IPS-20b (cell line): Measurements from ENCODE around the gene EFCAB5.
"Not testable (repeated sequence)": the region's sequence is repeated elsewhere in the genome, so short reads cannot be mapped to it uniquely, and the experiment has no call there.

Experiments
- H3K27ac ChIP-seq: one replicate; pipeline ENCODE4 v1.5.1; 2013; ENCODE audit warnings: low read length
- H3K27me3 ChIP-seq: 2 replicates; pipeline ENCODE4 v1.6.1; 2013; ENCODE audit warnings: mild to moderate bottlenecking, low read length, inconsistent platforms; ENCODE audit not compliant: insufficient read depth
- H3K36me3 ChIP-seq: 2 replicates; pipeline ENCODE4 v1.6.1; 2013; ENCODE audit warnings: low read depth, mild to moderate bottlenecking, inconsistent platforms, low read length, moderate library complexity; ENCODE audit not compliant: insufficient read depth
- H3K4me1 ChIP-seq: 2 replicates; pipeline ENCODE4 v1.6.1; 2013; ENCODE audit warnings: mild to moderate bottlenecking, control low read depth, inconsistent platforms, low read length, moderate library complexity; ENCODE audit not compliant: insufficient read depth
- H3K4me3 ChIP-seq: 2 replicates; pipeline ENCODE4 v1.5.1; 2013; ENCODE audit warnings: mild to moderate bottlenecking, low read length, inconsistent platforms
- H3K9ac ChIP-seq: 2 replicates; pipeline ENCODE4 v1.6.1; 2013; ENCODE audit warnings: low read depth, mild to moderate bottlenecking, inconsistent platforms, low read length, moderate library complexity
- H3K9me3 ChIP-seq: 2 replicates; pipeline ENCODE4 v1.6.1; 2013; ENCODE audit warnings: mild to moderate bottlenecking, low read depth, low read length, inconsistent platforms; ENCODE audit not compliant: insufficient read depth

The EFCAB5 gene

DNA sequence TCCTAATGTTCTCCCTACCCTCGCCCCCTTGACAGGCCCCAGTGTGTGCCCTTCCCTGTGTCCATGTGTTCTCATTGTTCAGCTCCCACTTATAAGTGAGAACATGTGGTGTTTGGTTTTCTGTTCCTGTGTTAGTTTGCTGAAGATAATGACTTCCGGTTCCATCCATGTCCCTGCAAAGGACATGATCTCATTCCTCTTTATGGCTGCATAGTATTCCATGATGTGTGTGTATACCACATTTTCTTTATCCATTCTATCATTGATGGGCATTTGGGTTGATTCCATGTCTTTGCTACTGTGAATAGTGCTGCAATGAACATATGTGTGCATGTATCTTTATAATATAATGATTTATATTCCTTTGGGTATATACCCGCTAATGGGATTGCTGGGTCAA lies 146.0 kb downstream of the EFCAB5 start:
- H3K4me3 ChIP-seq, H3K9me3 ChIP-seq, H3K36me3 ChIP-seq, H3K4me1 ChIP-seq, H3K9ac ChIP-seq, H3K27me3 ChIP-seq, H3K27ac ChIP-seq: not testable (repeated sequence)

GRCh38 chr17:30091121-30091670 lies 149.8 kb downstream of the EFCAB5 start:
- Histone ChIP-seq H3K4me1 (no peaks in the 10 kb centered on the region), H3K27me3 (no peaks in the 10 kb centered on the region), H3K4me3 (no peak overlapping the region), H3K9me3 (no peaks in the 10 kb centered on the region), H3K9ac (no peak overlapping the region), H3K36me3 (no peaks in the 10 kb centered on the region), H3K27ac (no peak overlapping the region)

DNA sequence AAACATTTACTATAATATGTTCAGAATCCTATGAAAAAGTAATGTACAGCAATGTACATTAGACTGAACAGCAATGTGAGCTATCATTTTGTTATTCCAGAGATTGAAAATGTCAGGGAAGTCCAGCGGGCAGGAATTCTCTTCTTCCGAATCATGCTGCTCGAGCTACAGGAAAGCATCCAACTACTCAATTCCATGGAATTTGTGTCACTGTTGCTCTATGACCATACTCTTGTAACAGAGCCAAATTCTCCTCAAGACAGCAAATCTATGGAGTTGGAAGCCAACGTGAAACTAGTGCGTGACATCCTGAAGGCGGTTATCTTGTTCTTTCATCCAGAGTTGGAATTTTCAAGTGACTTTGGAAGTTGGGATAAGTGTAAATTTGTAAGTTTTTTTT lies 150.3 kb downstream of the EFCAB5 start:
- Histone ChIP-seq H3K9me3 (no peaks in the 10 kb centered on the region), H3K9ac (no peak overlapping the region), H3K4me1 (no peaks in the 10 kb centered on the region), H3K27me3 (no peaks in the 10 kb centered on the region), H3K4me3 (no peak overlapping the region), H3K36me3 (no peaks in the 10 kb centered on the region), H3K27ac (no peak overlapping the region)

DNA sequence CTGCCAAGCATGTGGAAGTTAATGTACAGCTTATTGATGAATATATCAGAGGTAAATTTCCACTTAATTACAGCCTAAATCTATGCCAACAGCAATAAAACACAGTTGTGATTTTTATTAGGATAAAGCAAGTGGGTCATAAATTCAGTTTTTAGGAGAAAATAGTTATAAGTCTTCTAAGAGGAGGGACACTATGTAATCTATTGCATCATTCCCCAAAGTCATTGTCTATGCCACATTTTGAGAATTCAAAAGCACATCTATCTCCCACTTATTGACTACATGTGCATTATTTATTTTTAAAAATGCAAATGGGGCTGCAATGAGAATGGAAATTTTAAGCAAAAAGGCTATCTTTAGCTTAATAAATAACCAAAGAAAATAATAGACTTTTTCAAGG lies 151.5 kb downstream of the EFCAB5 start:
- no peaks in the 10 kb centered on the region for H3K27me3 ChIP-seq
- no peaks in the 10 kb centered on the region for H3K36me3 ChIP-seq
- no peak overlapping the region for H3K27ac ChIP-seq
- no peak overlapping the region for H3K9ac ChIP-seq
- H3K4me3 ChIP-seq, result no peak overlapping the region
- no peaks in the 10 kb centered on the region for H3K9me3 ChIP-seq
- H3K4me1 ChIP-seq, result no peaks in the 10 kb centered on the region

GRCh38 chr17:30093463-30094147 lies 152.2 kb downstream of the EFCAB5 start:
- Histone ChIP-seq H3K9ac (no peak overlapping the region), H3K36me3 (no peaks in the 10 kb centered on the region), H3K27ac (no peak overlapping the region), H3K9me3 (no peaks in the 10 kb centered on the region), H3K4me1 (no peaks in the 10 kb centered on the region), H3K4me3 (no peak overlapping the region), H3K27me3 (no peaks in the 10 kb centered on the region)

DNA sequence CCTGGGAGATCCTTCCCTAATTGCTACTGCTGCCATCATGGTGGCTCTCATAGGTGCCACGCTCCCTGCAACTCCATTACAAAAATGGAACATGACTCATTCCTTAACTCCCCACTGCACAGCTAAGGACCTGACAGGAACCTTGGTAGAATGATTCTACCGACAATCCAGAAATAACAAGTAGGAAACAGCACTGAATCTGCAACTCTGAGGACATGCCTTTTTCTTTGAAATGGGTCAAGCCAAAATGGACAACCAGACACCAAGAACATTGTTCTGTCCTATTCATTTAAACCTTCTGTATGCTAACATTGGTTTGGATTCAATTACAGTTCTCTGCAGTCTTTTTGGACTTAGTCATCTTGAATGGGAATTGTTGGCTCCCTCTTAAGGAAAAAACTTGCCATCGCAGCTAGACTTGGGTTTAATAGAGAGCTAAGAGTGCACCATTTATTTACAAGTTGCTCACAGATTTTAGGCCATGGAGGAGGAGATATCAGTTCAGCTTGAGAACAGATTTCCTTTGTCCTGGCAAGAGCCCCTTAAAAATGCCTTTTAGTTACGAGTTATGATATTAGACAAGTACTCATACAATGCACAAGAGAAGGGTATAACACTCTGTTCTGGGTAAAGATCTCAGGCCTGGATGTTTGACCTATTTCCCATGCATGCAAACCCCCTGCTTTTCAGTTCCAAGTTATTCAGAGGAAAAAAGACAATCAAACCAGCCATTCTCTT lies 154.2 kb downstream of the EFCAB5 start:
- Histone ChIP-seq H3K9ac (no peak overlapping the region), H3K4me3 (no peak overlapping the region), H3K27me3 (no peaks in the 10 kb centered on the region), H3K36me3 (no peaks in the 10 kb centered on the region), H3K9me3 (no peaks in the 10 kb centered on the region), H3K27ac (no peak overlapping the region), H3K4me1 (no peaks in the 10 kb centered on the region)

DNA sequence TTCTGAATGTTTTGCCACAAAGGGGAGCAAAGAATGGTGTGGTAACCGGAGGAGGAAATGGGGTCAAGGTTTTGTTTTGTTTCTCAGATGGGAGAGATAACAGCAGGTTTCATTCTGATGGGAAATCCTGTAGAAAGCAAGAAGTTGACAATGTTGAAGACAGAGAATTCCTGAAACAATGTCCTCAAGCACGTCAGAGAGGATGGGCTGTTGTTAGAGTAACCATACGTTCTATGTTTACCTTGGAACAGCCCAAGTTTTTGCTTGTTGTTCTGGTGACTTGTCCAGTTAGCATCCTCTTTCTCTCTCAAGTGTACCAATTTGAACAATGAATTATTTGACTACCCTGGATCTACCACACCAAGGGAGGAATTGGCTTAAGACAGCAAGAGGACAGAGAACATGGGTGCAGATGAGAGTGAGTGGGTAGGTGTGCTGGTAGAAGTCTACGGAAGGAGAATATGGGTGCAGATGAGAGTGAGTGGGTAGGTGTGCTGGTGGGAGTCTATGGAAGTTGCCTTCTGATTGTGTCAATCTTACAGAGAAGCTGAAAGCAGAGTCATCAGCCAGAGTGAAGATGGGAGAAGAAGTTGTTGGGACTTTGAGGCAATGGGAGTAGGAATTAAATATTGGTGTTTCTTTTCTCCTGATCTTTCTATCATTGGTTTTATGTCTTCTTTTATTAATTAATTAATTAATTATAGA lies 160.4 kb downstream of the EFCAB5 start:
- Histone ChIP-seq H3K27me3 (no peaks in the 10 kb centered on the region), H3K4me3 (no peak overlapping the region), H3K9me3 (no peaks in the 10 kb centered on the region), H3K9ac (no peak overlapping the region), H3K4me1 (no peaks in the 10 kb centered on the region), H3K36me3 (no peaks in the 10 kb centered on the region), H3K27ac (no peak overlapping the region)

GRCh38 chr17:30103921-30104320 lies 162.5 kb downstream of the EFCAB5 start:
- no peak overlapping the region for H3K9ac ChIP-seq
- H3K4me3 ChIP-seq, result no peak overlapping the region
- H3K4me1 ChIP-seq, result no peaks in the 10 kb centered on the region

GRCh38 chr17:30104575-30105339 lies 163.3 kb downstream of the EFCAB5 start:
- Histone ChIP-seq H3K9me3 (no peaks in the 10 kb centered on the region), H3K4me1 (no peaks in the 10 kb centered on the region), H3K36me3 (no peaks in the 10 kb centered on the region), H3K27ac (no peak overlapping the region), H3K9ac (peak overlapping the region; percentile 54; the same call in 1 of the 2 replicates), H3K4me3 (peak overlapping the region; percentile 80), H3K27me3 (no peaks in the 10 kb centered on the region)

More at GRCh38 chr17:30103921-30104320, 162.5 kb downstream of the EFCAB5 start:
- Histone ChIP-seq H3K27ac (no peak overlapping the region), H3K36me3 (no peaks in the 10 kb centered on the region), H3K27me3 (no peaks in the 10 kb centered on the region), H3K9me3 (no peaks in the 10 kb centered on the region)

DNA sequence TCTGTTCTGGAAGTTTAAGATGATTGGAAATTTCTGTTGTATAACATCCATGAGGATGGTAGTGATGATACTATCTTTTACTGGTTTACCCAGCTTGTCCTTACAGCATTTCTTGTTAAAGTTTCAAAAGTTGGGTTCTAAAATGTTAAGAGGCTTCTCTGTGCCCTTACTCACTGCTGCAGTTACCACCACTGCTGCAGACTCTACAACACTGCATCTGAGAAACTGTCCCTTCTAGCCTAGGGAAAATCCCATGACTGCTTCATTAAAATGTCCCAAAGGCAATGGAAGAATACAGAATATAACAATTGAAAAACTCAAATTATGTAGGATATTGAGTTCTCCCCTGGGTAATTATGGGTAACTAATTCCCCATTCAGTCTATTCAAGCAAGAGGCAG lies 171.4 kb downstream of the EFCAB5 start:
- H3K9ac ChIP-seq, result no peak overlapping the region

DNA sequence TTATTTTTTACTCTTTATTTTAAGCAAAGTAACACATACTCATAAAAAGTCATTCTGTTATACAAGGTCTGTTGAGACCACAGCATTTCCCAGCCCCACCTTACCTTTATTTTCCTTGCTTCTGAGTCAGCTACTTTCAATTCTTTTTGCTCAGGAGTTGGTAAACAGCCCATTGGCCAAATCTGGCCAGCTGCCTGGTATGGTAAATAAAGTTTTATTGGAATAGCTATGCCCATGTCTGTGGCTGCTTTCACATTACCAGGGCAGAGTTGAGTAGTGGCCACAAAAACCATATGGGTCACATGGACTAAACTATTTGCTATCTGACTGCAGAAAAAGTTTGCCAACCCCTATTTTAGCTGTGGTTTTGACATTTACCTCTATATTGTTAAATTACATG lies 171.8 kb downstream of the EFCAB5 start:
- no peaks in the 10 kb centered on the region; the same call in 1 of the 2 replicates for H3K36me3 ChIP-seq
- no peak overlapping the region for H3K9ac ChIP-seq
- no peaks in the 10 kb centered on the region for H3K27me3 ChIP-seq
- H3K9me3 ChIP-seq, result no peaks in the 10 kb centered on the region
- H3K4me3 ChIP-seq, result no peak overlapping the region
- H3K4me1 ChIP-seq, result no peaks in the 10 kb centered on the region
- H3K27ac ChIP-seq, result no peak overlapping the region

More for the DNA sequence above, 171.4 kb downstream of the EFCAB5 start:
- H3K27me3 ChIP-seq, result no peaks in the 10 kb centered on the region
- H3K4me3 ChIP-seq, result no peak overlapping the region
- no peaks in the 10 kb centered on the region for H3K9me3 ChIP-seq
- no peaks in the 10 kb centered on the region for H3K36me3 ChIP-seq
- no peak overlapping the region for H3K27ac ChIP-seq
- no peaks in the 10 kb centered on the region for H3K4me1 ChIP-seq
